GM23338 (cell line): ENCODE measurements around the gene SLC13A3. TPM values are rescaled to one million over a fixed set of nuclear protein-coding genes. Genes with fewer than 3 reads are reported as not detected.
A peak's percentile ranks its signal among the peaks of the same experiment; 100 is the strongest.

Experiments used
- ATAC-seq: fragments of 200-7000 bp; cut with Tn5 transposase; 3 replicates; pipeline ENCODE4 v1.9.1; 2020
- DNase-seq: peaks from one replicate; pipeline ENCODE4 v3.0.0-alpha.2; 2015; ENCODE audit warnings: low spot score
- H2AFZ ChIP-seq: fragments of 200-600 bp; sonication (generic); 2 replicates; pipeline ENCODE4 v1.8.0; 2016; ENCODE audit warnings: antibody characterized with exemption, mild to moderate bottlenecking, moderate library complexity
- H3F3A ChIP-seq: fragments of 200-600 bp; sonication (generic); replicated peaks from 2 replicates; pipeline ENCODE4 v1.8.0; 2017; ENCODE audit warnings: antibody characterized with exemption, mixed run types, low read depth
- H3K27ac ChIP-seq: fragments of 200-600 bp; sonication (generic); 2 replicates; pipeline ENCODE4 v1.6.1; 2016; ENCODE audit warnings: low read depth
- H3K27me3 ChIP-seq: fragments of 200-600 bp; sonication (generic); 2 replicates; pipeline ENCODE4 v1.8.0; 2016; ENCODE audit warnings: mild to moderate bottlenecking, mixed run types, moderate library complexity; ENCODE audit not compliant: insufficient read depth
- H3K36me3 ChIP-seq: fragments of 200-600 bp; sonication (generic); 2 replicates; pipeline ENCODE4 v1.8.0; 2016; ENCODE audit warnings: mild to moderate bottlenecking; ENCODE audit not compliant: insufficient read depth
- H3K4me1 ChIP-seq: fragments of 200-600 bp; sonication (generic); 2 replicates; pipeline ENCODE4 v1.8.0; 2016; ENCODE audit warnings: mild to moderate bottlenecking, moderate library complexity; ENCODE audit not compliant: insufficient read depth
- H3K4me2 ChIP-seq: fragments of 200-600 bp; sonication (generic); 2 replicates; pipeline ENCODE4 v1.7.1; 2017; ENCODE audit warnings: mixed run types
- H3K4me3 ChIP-seq: fragments of 200-600 bp; sonication (generic); 2 replicates; pipeline ENCODE4 v1.6.1; 2016; ENCODE audit warnings: mixed run types
- H3K79me2 ChIP-seq: fragments of 200-600 bp; sonication (generic); replicated peaks from 2 replicates; pipeline ENCODE4 v1.8.0; 2017; ENCODE audit warnings: mild to moderate bottlenecking; ENCODE audit not compliant: insufficient read depth
- H3K9me2 ChIP-seq: fragments of 200-600 bp; sonication (generic); 2 replicates; pipeline ENCODE4 v1.8.0; 2017; ENCODE audit not compliant: insufficient read depth
- H4K20me1 ChIP-seq: fragments of 200-600 bp; sonication (generic); replicated peaks from 2 replicates; pipeline ENCODE4 v1.8.0; 2017; ENCODE audit warnings: mild to moderate bottlenecking; ENCODE audit not compliant: insufficient read depth
- H3K27ac Mint-ChIP-seq: 2 replicates; pipeline ENCODE4 v1.8.0; 2020; ENCODE audit warnings: inconsistent platforms, mild to moderate bottlenecking, moderate library complexity, mixed read lengths
- H3K27me3 Mint-ChIP-seq: 3 replicates; pipeline ENCODE4 v1.8.0; 2022; ENCODE audit warnings: low read depth, mild to moderate bottlenecking, moderate library complexity, mixed read lengths, inconsistent platforms; ENCODE audit not compliant: insufficient read depth, poor library complexity
- H3K36me3 Mint-ChIP-seq: 3 replicates; pipeline ENCODE4 v1.8.0; 2021; ENCODE audit warnings: low read depth, mild to moderate bottlenecking, inconsistent platforms, moderate library complexity, mixed read lengths
- H3K4me1 Mint-ChIP-seq: 3 replicates; pipeline ENCODE4 v1.8.0; 2020; ENCODE audit warnings: mild to moderate bottlenecking, inconsistent platforms, mixed read lengths
- H3K4me3 Mint-ChIP-seq: 3 replicates; pipeline ENCODE4 v1.8.0; 2021; ENCODE audit warnings: moderate library complexity, mild to moderate bottlenecking, inconsistent platforms, mixed read lengths
- H3K9me3 Mint-ChIP-seq: 3 replicates; pipeline ENCODE4 v1.8.0; 2020; ENCODE audit warnings: moderate library complexity, mild to moderate bottlenecking, inconsistent platforms, mixed read lengths
- CREB1 ChIP-seq: fragments of 250-450 bp; sonication (Bioruptor Pico); IDR thresholded peaks from 2 replicates; pipeline ENCODE4 v1.5.0; 2020; ENCODE audit warnings: low read depth, mild to moderate bottlenecking, moderate library complexity
- CTCF ChIP-seq, 2 experiments: fragments of 200-600 bp in 1 of 2; sonication (generic) in 1 of 2; conservative IDR thresholded peaks; 2 replicates each; pipeline versions ENCODE4 v1.5.1 to v1.6.1; 2016 to 2017; ENCODE audit warnings: antibody characterized with exemption in 2 of 2, low read depth in 2 of 2, mild to moderate bottlenecking in 2 of 2, moderate library complexity in 1 of 2
- NANOG ChIP-seq: IDR thresholded peaks from 2 replicates; pipeline ENCODE4 v1.6.1; 2016; ENCODE audit warnings: antibody characterized with exemption, borderline replicate concordance
- ZNF114 ChIP-seq: fragments of 250-450 bp; sonication (Bioruptor Pico); IDR thresholded peaks from 2 replicates; pipeline ENCODE4 v1.5.0; 2020; ENCODE audit warnings: mild to moderate bottlenecking, moderate library complexity
- ZNF331 ChIP-seq: fragments of 250-450 bp; sonication (Bioruptor Pico); IDR thresholded peaks from 2 replicates; pipeline ENCODE4 v1.5.0; 2020; ENCODE audit warnings: low read depth, mild to moderate bottlenecking, moderate library complexity
- ZNF462 ChIP-seq: fragments of 250-450 bp; sonication (Bioruptor Pico); IDR thresholded peaks from 2 replicates; pipeline ENCODE4 v1.5.0; 2020; ENCODE audit warnings: mild to moderate bottlenecking, moderate library complexity
- polyA plus RNA-seq: library from polyadenylated mRNA; unstranded; fragments of >200 nt; fragmentation: Nextera tagmentation; extraction: Ambion mirVana; gene quantifications from 2 replicates; pipeline ENCODE4 v1.2.1, GENCODE V29; 2016
- total RNA-seq: library from RNA; depleted of rRNA; stranded (reverse); fragments of >200 nt; shearing (Covaris generic); gene quantifications from 2 replicates; pipeline ENCODE4 v1.2.3, GENCODE V29; 2014

The SLC13A3 gene
- total and polyA plus RNA-seq, 2 experiments from 2014 or later = 8.6 to 9.1 TPM

GRCh38 chr20:46595933-46596332 lies 55.3 kb downstream of the SLC13A3 start:
- no peaks in the 10 kb centered on the region for H4K20me1 ChIP-seq
- no peaks in the 10 kb centered on the region for H3K79me2 ChIP-seq
- no peak overlapping the region for H3K4me3 ChIP-seq
- ATAC-seq = no peak
- H3K4me1 Mint-ChIP-seq = peaks cover 22% of the 10 kb centered on the region
- H2AFZ ChIP-seq = no peak overlapping the region
- no peak overlapping the region; the same call in 2 of the 3 replicates for H3K4me3 Mint-ChIP-seq
- H3K36me3 ChIP-seq = no peaks in the 10 kb centered on the region
- H3K4me2 ChIP-seq = 0 out of 2 replicates have a peak overlapping the region, but pooled peaks have one; percentile 11
- no peaks in the 10 kb centered on the region for H3K27me3 ChIP-seq
- H3K27ac ChIP-seq = 0 out of 2 replicates have a peak overlapping the region, but pooled peaks have one; percentile 32
- H3K27me3 Mint-ChIP-seq = peaks cover 3% of the 10 kb centered on the region
- H3K4me1 ChIP-seq = peaks cover 22% of the 10 kb centered on the region
- no peak for DNase-seq
- no peak overlapping the region for H3K27ac Mint-ChIP-seq
- H3K36me3 Mint-ChIP-seq = peaks cover 5% of the 10 kb centered on the region; the same call in 1 of the 3 replicates
- 0 out of 2 replicates have a peak, but pooled peaks cover 3% of the 10 kb centered on the region for H3F3A ChIP-seq
- no peak for TF ChIP-seq ZNF462 (CRISPR knock-in tag)
- no peak for TF ChIP-seq ZNF331 (CRISPR knock-in tag)
- TF ChIP-seq NANOG = no peak
- TF ChIP-seq CREB1 (CRISPR knock-in tag) = no peak
- TF ChIP-seq ZNF114 = no peak
- no peak for TF ChIP-seq CTCF (conservative IDR thresholded peaks at IDR 0.05; ENCODE audit: low read depth in 2 of 2)
- no peaks in the 10 kb centered on the region for H3K9me2 ChIP-seq
- no peaks in the 10 kb centered on the region for H3K9me3 Mint-ChIP-seq
